CD4-positive, CD25-positive, alpha-beta regulatory T cell (primary cell): ENCODE data around the gene TESK2. TPM values are rescaled to one million over a fixed set of nuclear protein-coding genes. Genes with fewer than 3 reads are reported as not detected.

Experiments
- ATAC-seq, 2 donors: fragments of 150-1000 bp; cut with Tn5 transposase; one replicate each; pipeline ENCODE4 v1.10.0; 2021; ENCODE audit warnings: low read depth in 2 of 2, moderate number of reproducible peaks in 2 of 2, moderate library complexity in 1 of 2
- DNase-seq, 3 donors: peaks; one replicate each; pipeline versions ENCODE4 v3.0.0 to v3.0.0-alpha.2; 2012 to 2022; ENCODE audit warnings: mixed read lengths in 1 of 3
- H3K27ac ChIP-seq: one replicate; pipeline ENCODE4 v1.7.0; 2013; ENCODE audit warnings: mild to moderate bottlenecking, low read length; ENCODE audit not compliant: insufficient read depth, poor library complexity, severe bottlenecking
- H3K27me3 ChIP-seq: one replicate; pipeline ENCODE4 v1.7.0; 2013; ENCODE audit warnings: low read length; ENCODE audit not compliant: control insufficient read depth, insufficient read depth
- H3K36me3 ChIP-seq: one replicate; pipeline ENCODE4 v1.7.0; 2013; ENCODE audit warnings: mild to moderate bottlenecking, low read length, moderate library complexity; ENCODE audit not compliant: control insufficient read depth, insufficient read depth
- H3K4me1 ChIP-seq: 2 replicates; pipeline ENCODE4 v1.7.0; 2013; ENCODE audit warnings: mild to moderate bottlenecking, low read length; ENCODE audit not compliant: insufficient read depth, control insufficient read depth, poor library complexity, severe bottlenecking
- H3K4me3 ChIP-seq: one replicate; pipeline ENCODE4 v1.7.0; 2013; ENCODE audit warnings: low read depth, mild to moderate bottlenecking, low read length, moderate library complexity
- H3K9me3 ChIP-seq, 2 experiments: 1 replicate in 1 of 2; 2 replicates in 1 of 2; pipeline ENCODE4 v1.7.0; 2013; ENCODE audit warnings: low read length in 2 of 2, mild to moderate bottlenecking in 1 of 2, moderate library complexity in 1 of 2; ENCODE audit not compliant: control insufficient read depth in 2 of 2
- H3K27ac Mint-ChIP-seq, 3 donors: one replicate each; pipeline ENCODE4 v1.8.0; 2020 to 2022; ENCODE audit warnings: mild to moderate bottlenecking in 3 of 3, mixed read lengths in 3 of 3, moderate library complexity in 2 of 3
- H3K27me3 Mint-ChIP-seq: one replicate; pipeline ENCODE4 v1.8.0; 2022; ENCODE audit warnings: mild to moderate bottlenecking, mixed read lengths
- H3K36me3 Mint-ChIP-seq: one replicate; pipeline ENCODE4 v1.8.0; 2020; ENCODE audit warnings: mixed read lengths
- H3K4me1 Mint-ChIP-seq, 4 donors: one replicate each; pipeline ENCODE4 v1.8.0; 2020 to 2022; ENCODE audit warnings: mixed read lengths in 4 of 4, mild to moderate bottlenecking in 1 of 4
- H3K4me3 Mint-ChIP-seq, 4 donors: one replicate each; pipeline ENCODE4 v1.8.0; 2020 to 2022; ENCODE audit warnings: mild to moderate bottlenecking in 4 of 4, mixed read lengths in 4 of 4, moderate library complexity in 3 of 4
- H3K9me3 Mint-ChIP-seq, 7 donors: one replicate each; pipeline ENCODE4 v1.8.0; 2020 to 2022; ENCODE audit warnings: mixed read lengths in 7 of 7, mild to moderate bottlenecking in 3 of 7, moderate library complexity in 2 of 7
- polyA plus RNA-seq, 4 donors: library from polyadenylated mRNA; unstranded; fragments of 300-500 nt; fragmentation: Illumina TruSeq; gene quantifications; one replicate each; pipeline ENCODE4 v1.2.3, GENCODE V29; 2021
- total RNA-seq: library from RNA; stranded (reverse); gene quantifications from one replicate; pipeline ENCODE4 v1.2.3, GENCODE V29; 2022

The TESK2 gene
- total and polyA plus RNA-seq, 5 donors from 2014 or later = 2.9 to 5.3 (median 3.7) TPM

GRCh38 chr1:45300669-45300997, 190.3 kb downstream of the TESK2 start:
- DNase-seq = no peak
- Mint-ChIP-seq H3K27me3 (peaks cover 5% of the 10 kb centered on the region), H3K4me3 (peak overlapping the region in 3 of 4 donors; percentile 31 to 91 (median 71)), H3K36me3 (no peaks in the 10 kb centered on the region), H3K9me3 (no peaks in the 10 kb centered on the region), H3K4me1 (peaks cover 5 to 39% (median 21%) of the 10 kb centered on the region in 4 donors), H3K27ac (no peak overlapping the region)
- no peaks in the 10 kb centered on the region for H3K9me3 ChIP-seq
- no peaks in the 10 kb centered on the region for H3K36me3 ChIP-seq
- H3K27me3 ChIP-seq = no peaks in the 10 kb centered on the region
- no peak overlapping the region for H3K27ac ChIP-seq
- ATAC-seq = no peak
- no peak overlapping the region for H3K4me3 ChIP-seq
- H3K4me1 ChIP-seq = peaks cover 13% of the 10 kb centered on the region

GRCh38 chr1:45299981-45300668, 190.8 kb downstream of the TESK2 start:
- Mint-ChIP-seq H3K27me3 (peaks cover 5% of the 10 kb centered on the region), H3K9me3 (no peaks in the 10 kb centered on the region)

GRCh38 chr1:45299296-45299695, 191.7 kb downstream of the TESK2 start:
- no peak for ATAC-seq

More at GRCh38 chr1:45299981-45300668, 190.8 kb downstream of the TESK2 start:
- ATAC-seq = peak in 1 of 2 donors; percentile 13
- Histone ChIP-seq H3K27ac (no peak overlapping the region), H3K27me3 (no peaks in the 10 kb centered on the region), H3K9me3 (no peaks in the 10 kb centered on the region), H3K36me3 (no peaks in the 10 kb centered on the region), H3K4me3 (no peak overlapping the region), H3K4me1 (peaks cover 13% of the 10 kb centered on the region)
- Mint-ChIP-seq H3K4me3 (peak overlapping the region in 3 of 4 donors; percentile 31 to 91 (median 71)), H3K36me3 (no peaks in the 10 kb centered on the region), H3K27ac (peak overlapping the region in 1 of 3 donors; percentile 63), H3K4me1 (peaks cover 5 to 34% (median 17%) of the 10 kb centered on the region in 4 donors)
- DNase-seq = peak in 2 of 3 donors; percentile 61 to 80

GRCh38 chr1:45297666-45298356, 193.2 kb downstream of the TESK2 start:
- no peaks in the 10 kb centered on the region for H3K36me3 ChIP-seq
- H3K4me1 Mint-ChIP-seq = peaks cover 5 to 15% (median 10%) of the 10 kb centered on the region in 4 donors
- H3K4me1 ChIP-seq = no peaks in the 10 kb centered on the region
- no peaks in the 10 kb centered on the region for H3K9me3 ChIP-seq
- peaks cover 4% of the 10 kb centered on the region for H3K36me3 Mint-ChIP-seq
- no peak overlapping the region for H3K27ac ChIP-seq
- DNase-seq (no peak), ATAC-seq (no peak)
- H3K4me3 ChIP-seq = no peak overlapping the region
- no peak overlapping the region for H3K4me3 Mint-ChIP-seq
- peaks cover 5% of the 10 kb centered on the region for H3K27me3 Mint-ChIP-seq
- no peak overlapping the region for H3K27ac Mint-ChIP-seq
- H3K27me3 ChIP-seq = no peaks in the 10 kb centered on the region
- H3K9me3 Mint-ChIP-seq = no peaks in the 10 kb centered on the region

More at GRCh38 chr1:45299296-45299695, 191.7 kb downstream of the TESK2 start:
- no peak for DNase-seq
- H3K4me1 Mint-ChIP-seq = peaks cover 5 to 26% (median 12%) of the 10 kb centered on the region in 4 donors
- Histone ChIP-seq H3K4me1 (peaks cover 6% of the 10 kb centered on the region), H3K9me3 (no peaks in the 10 kb centered on the region), H3K36me3 (no peaks in the 10 kb centered on the region), H3K27me3 (no peaks in the 10 kb centered on the region), H3K27ac (no peak overlapping the region), H3K4me3 (no peak overlapping the region)
- no peak overlapping the region for H3K27ac Mint-ChIP-seq
- H3K4me3 Mint-ChIP-seq = no peak overlapping the region
- H3K27me3 Mint-ChIP-seq = peaks cover 5% of the 10 kb centered on the region
- no peaks in the 10 kb centered on the region for H3K36me3 Mint-ChIP-seq
- no peaks in the 10 kb centered on the region for H3K9me3 Mint-ChIP-seq

Other genes with a start within 250 kb of the TESK2 start
- not detected for gene HPDL, start 164.3 kb downstream of the TESK2 start, total RNA-seq
- 1 to 10 TPM in 2 of 4 donors, under 1 TPM in 1, not detected in 1; 0.39 to 1.2 (median 1.0) TPM for gene HPDL, start 164.3 kb downstream of the TESK2 start, polyA plus RNA-seq
- 48.7 TPM for gene TOE1, start 151.0 kb downstream of the TESK2 start, total RNA-seq
- gene TOE1, start 151.0 kb downstream of the TESK2 start, polyA plus RNA-seq = 10 to 100 TPM; 12.1 to 16.5 (median 14.7) TPM
- 75.2 TPM for gene MUTYH, start 150.7 kb downstream of the TESK2 start, total RNA-seq
- 10 to 100 TPM; 11.3 to 25.4 (median 19.7) TPM for gene MUTYH, start 150.7 kb downstream of the TESK2 start, polyA plus RNA-seq
- 0.89 TPM for gene CCDC163, start 8.9 kb upstream of the TESK2 start, total RNA-seq
- 1 to 10 TPM; 1.9 to 8.8 (median 5.6) TPM for gene CCDC163, start 8.9 kb upstream of the TESK2 start, polyA plus RNA-seq
- 0.84 TPM for gene MMACHC, start 9.1 kb upstream of the TESK2 start, total RNA-seq
- under 1 TPM in 3 of 4 donors, not detected in 1; 0.09 to 0.33 (median 0.14) TPM for gene MMACHC, start 9.1 kb upstream of the TESK2 start, polyA plus RNA-seq
- 96.7 TPM for gene PRDX1, start 30.7 kb upstream of the TESK2 start, total RNA-seq
- 100 to 1,000 TPM; 287 to 384 (median 351) TPM for gene PRDX1, start 30.7 kb upstream of the TESK2 start, polyA plus RNA-seq
- gene AKR1A1, start 59.7 kb upstream of the TESK2 start, total RNA-seq = 53.1 TPM
- gene AKR1A1, start 59.7 kb upstream of the TESK2 start, polyA plus RNA-seq = 100 to 1,000 TPM in 2 of 4 donors, 10 to 100 TPM in 2; 78.7 to 117 (median 97.0) TPM
- gene NASP, start 92.9 kb upstream of the TESK2 start, total RNA-seq = 147 TPM
- 10 to 100 TPM; 77.8 to 88.3 (median 80.7) TPM for gene NASP, start 92.9 kb upstream of the TESK2 start, polyA plus RNA-seq
- gene CCDC17, start 132.9 kb upstream of the TESK2 start, total RNA-seq = 6.1 TPM
- gene CCDC17, start 132.9 kb upstream of the TESK2 start, polyA plus RNA-seq = under 1 TPM in 2 of 4 donors, not detected in 2; 0.23 to 0.25 TPM
- 177 TPM for gene GPBP1L1, start 195.4 kb upstream of the TESK2 start, total RNA-seq
- gene GPBP1L1, start 195.4 kb upstream of the TESK2 start, polyA plus RNA-seq = 100 to 1,000 TPM in 2 of 4 donors, 10 to 100 TPM in 2; 96.2 to 104 (median 98.9) TPM
- 15.5 TPM for gene TMEM69, start 197.0 kb upstream of the TESK2 start, total RNA-seq
- 10 to 100 TPM; 41.5 to 57.7 (median 53.7) TPM for gene TMEM69, start 197.0 kb upstream of the TESK2 start, polyA plus RNA-seq